HepG2 (cell line): ENCODE data around the gene DUSP7. TPM values are rescaled to one million over a fixed set of nuclear protein-coding genes. Genes with fewer than 3 reads are reported as not detected.

Experiments used
- ARNTL ChIP-seq: sonication (generic); formaldehyde crosslinking; IDR thresholded peaks from 2 replicates; pipeline ENCODE4 v1.4.0; 2020; ENCODE audit warnings: mild to moderate bottlenecking, missing genetic modification reagents
- BRD4 ChIP-seq: sonication (generic); formaldehyde crosslinking; IDR thresholded peaks from 2 replicates; pipeline ENCODE4 v1.4.0; 2020; ENCODE audit warnings: missing genetic modification reagents
- CAMTA2 ChIP-seq: sonication (generic); formaldehyde crosslinking; IDR thresholded peaks from 2 replicates; pipeline ENCODE4 v1.4.0; 2020; ENCODE audit warnings: mild to moderate bottlenecking, missing genetic modification reagents, borderline replicate concordance
- CBX1 ChIP-seq: IDR thresholded peaks from one replicate; pipeline ENCODE4 v1.6.1; 2016; ENCODE audit warnings: antibody characterized with exemption, low read depth
- CBX2 ChIP-seq, 2 experiments: fragments of 200-600 bp in 1 of 2; sonication (generic); formaldehyde crosslinking in 1 of 2; IDR thresholded peaks; 2 replicates each; pipeline versions ENCODE4 v1.7.0 to v1.8.1; 2018 to 2022; ENCODE audit warnings: low read depth in 2 of 2, low read length in 1 of 2, mild to moderate bottlenecking in 1 of 2, missing genetic modification reagents in 1 of 2
- CREB1 ChIP-seq, 2 experiments: fragments of 450-650 bp in 1 of 2; IDR thresholded peaks; 2 replicates each; pipeline ENCODE4 v1.6.1; 2016 to 2017; ENCODE audit warnings: control low read depth in 1 of 2, mild to moderate bottlenecking in 1 of 2, missing compliant biosample characterization in 1 of 2, missing genetic modification characterization in 1 of 2
- KDM5B ChIP-seq: sonication (generic); formaldehyde crosslinking; IDR thresholded peaks from 2 replicates; pipeline ENCODE4 v1.4.0; 2020; ENCODE audit warnings: missing genetic modification reagents, mild to moderate bottlenecking, borderline replicate concordance
- LRRFIP1 ChIP-seq: sonication (generic); formaldehyde crosslinking; conservative IDR thresholded peaks from 2 replicates; pipeline ENCODE4 v1.4.0; 2020; ENCODE audit warnings: missing genetic modification reagents
- polyA plus RNA-seq, 8 experiments: library from polyadenylated mRNA; depleted of rRNA in 3 of 8; stranded (reverse) in 7 of 8; unstranded in 1 of 8; fragments of >200 nt; fragmentation: Illumina TruSeq in 4 of 8; extraction: Trizol in 4 of 8; gene quantifications; 2 replicates each; pipeline versions ENCODE4 v1.2.1 to v1.2.3, GENCODE V29; 2011 to 2016; ENCODE audit warnings: low read depth in 4 of 8, missing spikeins in 1 of 8, mixed read lengths in 1 of 8; ENCODE audit not compliant: insufficient read depth in 1 of 8
- total RNA-seq, 5 experiments: library from RNA; depleted of rRNA; stranded (reverse); fragments of >200 nt; fragmentation: Illumina TruSeq; extraction: Trizol; gene quantifications; 2 replicates each; pipeline ENCODE4 v1.2.3, GENCODE V29; 2016; ENCODE audit warnings: low read depth in 1 of 5
- TF ChIP-seq, protein P1 (sequence below): sonication (generic); formaldehyde crosslinking; IDR thresholded peaks from 2 replicates; pipeline ENCODE4 v1.5.1; 2020; ENCODE audit warnings: mild to moderate bottlenecking, missing genetic modification reagents, borderline replicate concordance
- TF ChIP-seq, protein P2 (sequence below): sonication (generic); formaldehyde crosslinking; IDR thresholded peaks from 2 replicates; pipeline ENCODE4 v1.5.1; 2020; ENCODE audit warnings: mild to moderate bottlenecking, missing genetic modification reagents, moderate library complexity
- TF ChIP-seq, protein P3 (sequence below): sonication (generic); formaldehyde crosslinking; IDR thresholded peaks from 2 replicates; pipeline ENCODE4 v1.4.0; 2020; ENCODE audit warnings: missing genetic modification reagents

DUSP7 gene
- total and polyA plus RNA-seq, 2 of the 13 experiments (the other 11 are each of a cell fraction or from before 2014, with no cell fraction given) = 6.6 to 8.8 TPM

GRCh38 chr3:52056968-52057811 is 819 bp upstream of the DUSP7 start (continued):
- TF ChIP-seq LRRFIP1 (CRISPR knock-in tag) (no peak), CAMTA2 (CRISPR knock-in tag) (no peak), CBX2 (IDR thresholded peaks at IDR 0.05; ENCODE audit: low read depth, low read length) (no peak), CBX2 (CRISPR knock-in tag; IDR thresholded peaks at IDR 0.05; ENCODE audit: low read depth) (no peak), BRD4 (CRISPR knock-in tag) (no peak), KDM5B (no peak), CREB1 (IDR thresholded peaks at IDR 0.05) (peak; percentile 60), CREB1 (CRISPR knock-in tag; IDR thresholded peaks at IDR 0.05) (no peak), ARNTL (CRISPR knock-in tag) (peak; percentile 99), CBX1 (no peak)
- TF ChIP-seq, protein P1, sequence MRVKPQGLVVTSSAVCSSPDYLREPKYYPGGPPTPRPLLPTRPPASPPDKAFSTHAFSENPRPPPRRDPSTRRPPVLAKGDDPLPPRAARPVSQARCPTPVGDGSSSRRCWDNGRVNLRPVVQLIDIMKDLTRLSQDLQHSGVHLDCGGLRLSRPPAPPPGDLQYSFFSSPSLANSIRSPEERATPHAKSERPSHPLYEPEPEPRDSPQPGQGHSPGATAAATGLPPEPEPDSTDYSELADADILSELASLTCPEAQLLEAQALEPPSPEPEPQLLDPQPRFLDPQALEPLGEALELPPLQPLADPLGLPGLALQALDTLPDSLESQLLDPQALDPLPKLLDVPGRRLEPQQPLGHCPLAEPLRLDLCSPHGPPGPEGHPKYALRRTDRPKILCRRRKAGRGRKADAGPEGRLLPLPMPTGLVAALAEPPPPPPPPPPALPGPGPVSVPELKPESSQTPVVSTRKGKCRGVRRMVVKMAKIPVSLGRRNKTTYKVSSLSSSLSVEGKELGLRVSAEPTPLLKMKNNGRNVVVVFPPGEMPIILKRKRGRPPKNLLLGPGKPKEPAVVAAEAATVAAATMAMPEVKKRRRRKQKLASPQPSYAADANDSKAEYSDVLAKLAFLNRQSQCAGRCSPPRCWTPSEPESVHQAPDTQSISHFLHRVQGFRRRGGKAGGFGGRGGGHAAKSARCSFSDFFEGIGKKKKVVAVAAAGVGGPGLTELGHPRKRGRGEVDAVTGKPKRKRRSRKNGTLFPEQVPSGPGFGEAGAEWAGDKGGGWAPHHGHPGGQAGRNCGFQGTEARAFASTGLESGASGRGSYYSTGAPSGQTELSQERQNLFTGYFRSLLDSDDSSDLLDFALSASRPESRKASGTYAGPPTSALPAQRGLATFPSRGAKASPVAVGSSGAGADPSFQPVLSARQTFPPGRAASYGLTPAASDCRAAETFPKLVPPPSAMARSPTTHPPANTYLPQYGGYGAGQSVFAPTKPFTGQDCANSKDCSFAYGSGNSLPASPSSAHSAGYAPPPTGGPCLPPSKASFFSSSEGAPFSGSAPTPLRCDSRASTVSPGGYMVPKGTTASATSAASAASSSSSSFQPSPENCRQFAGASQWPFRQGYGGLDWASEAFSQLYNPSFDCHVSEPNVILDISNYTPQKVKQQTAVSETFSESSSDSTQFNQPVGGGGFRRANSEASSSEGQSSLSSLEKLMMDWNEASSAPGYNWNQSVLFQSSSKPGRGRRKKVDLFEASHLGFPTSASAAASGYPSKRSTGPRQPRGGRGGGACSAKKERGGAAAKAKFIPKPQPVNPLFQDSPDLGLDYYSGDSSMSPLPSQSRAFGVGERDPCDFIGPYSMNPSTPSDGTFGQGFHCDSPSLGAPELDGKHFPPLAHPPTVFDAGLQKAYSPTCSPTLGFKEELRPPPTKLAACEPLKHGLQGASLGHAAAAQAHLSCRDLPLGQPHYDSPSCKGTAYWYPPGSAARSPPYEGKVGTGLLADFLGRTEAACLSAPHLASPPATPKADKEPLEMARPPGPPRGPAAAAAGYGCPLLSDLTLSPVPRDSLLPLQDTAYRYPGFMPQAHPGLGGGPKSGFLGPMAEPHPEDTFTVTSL (CRISPR knock-in tag) = no peak
- TF ChIP-seq, protein P2, sequence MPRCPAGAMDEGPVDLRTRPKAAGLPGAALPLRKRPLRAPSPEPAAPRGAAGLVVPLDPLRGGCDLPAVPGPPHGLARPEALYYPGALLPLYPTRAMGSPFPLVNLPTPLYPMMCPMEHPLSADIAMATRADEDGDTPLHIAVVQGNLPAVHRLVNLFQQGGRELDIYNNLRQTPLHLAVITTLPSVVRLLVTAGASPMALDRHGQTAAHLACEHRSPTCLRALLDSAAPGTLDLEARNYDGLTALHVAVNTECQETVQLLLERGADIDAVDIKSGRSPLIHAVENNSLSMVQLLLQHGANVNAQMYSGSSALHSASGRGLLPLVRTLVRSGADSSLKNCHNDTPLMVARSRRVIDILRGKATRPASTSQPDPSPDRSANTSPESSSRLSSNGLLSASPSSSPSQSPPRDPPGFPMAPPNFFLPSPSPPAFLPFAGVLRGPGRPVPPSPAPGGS (CRISPR knock-in tag) = no peak
- TF ChIP-seq, protein P3, sequence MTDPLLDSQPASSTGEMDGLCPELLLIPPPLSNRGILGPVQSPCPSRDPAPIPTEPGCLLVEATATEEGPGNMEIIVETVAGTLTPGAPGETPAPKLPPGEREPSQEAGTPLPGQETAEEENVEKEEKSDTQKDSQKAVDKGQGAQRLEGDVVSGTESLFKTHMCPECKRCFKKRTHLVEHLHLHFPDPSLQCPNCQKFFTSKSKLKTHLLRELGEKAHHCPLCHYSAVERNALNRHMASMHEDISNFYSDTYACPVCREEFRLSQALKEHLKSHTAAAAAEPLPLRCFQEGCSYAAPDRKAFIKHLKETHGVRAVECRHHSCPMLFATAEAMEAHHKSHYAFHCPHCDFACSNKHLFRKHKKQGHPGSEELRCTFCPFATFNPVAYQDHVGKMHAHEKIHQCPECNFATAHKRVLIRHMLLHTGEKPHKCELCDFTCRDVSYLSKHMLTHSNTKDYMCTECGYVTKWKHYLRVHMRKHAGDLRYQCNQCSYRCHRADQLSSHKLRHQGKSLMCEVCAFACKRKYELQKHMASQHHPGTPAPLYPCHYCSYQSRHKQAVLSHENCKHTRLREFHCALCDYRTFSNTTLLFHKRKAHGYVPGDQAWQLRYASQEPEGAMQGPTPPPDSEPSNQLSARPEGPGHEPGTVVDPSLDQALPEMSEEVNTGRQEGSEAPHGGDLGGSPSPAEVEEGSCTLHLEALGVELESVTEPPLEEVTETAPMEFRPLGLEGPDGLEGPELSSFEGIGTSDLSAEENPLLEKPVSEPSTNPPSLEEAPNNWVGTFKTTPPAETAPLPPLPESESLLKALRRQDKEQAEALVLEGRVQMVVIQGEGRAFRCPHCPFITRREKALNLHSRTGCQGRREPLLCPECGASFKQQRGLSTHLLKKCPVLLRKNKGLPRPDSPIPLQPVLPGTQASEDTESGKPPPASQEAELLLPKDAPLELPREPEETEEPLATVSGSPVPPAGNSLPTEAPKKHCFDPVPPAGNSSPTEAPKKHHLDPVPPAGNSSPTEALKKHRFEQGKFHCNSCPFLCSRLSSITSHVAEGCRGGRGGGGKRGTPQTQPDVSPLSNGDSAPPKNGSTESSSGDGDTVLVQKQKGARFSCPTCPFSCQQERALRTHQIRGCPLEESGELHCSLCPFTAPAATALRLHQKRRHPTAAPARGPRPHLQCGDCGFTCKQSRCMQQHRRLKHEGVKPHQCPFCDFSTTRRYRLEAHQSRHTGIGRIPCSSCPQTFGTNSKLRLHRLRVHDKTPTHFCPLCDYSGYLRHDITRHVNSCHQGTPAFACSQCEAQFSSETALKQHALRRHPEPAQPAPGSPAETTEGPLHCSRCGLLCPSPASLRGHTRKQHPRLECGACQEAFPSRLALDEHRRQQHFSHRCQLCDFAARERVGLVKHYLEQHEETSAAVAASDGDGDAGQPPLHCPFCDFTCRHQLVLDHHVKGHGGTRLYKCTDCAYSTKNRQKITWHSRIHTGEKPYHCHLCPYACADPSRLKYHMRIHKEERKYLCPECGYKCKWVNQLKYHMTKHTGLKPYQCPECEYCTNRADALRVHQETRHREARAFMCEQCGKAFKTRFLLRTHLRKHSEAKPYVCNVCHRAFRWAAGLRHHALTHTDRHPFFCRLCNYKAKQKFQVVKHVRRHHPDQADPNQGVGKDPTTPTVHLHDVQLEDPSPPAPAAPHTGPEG = peak; percentile 38; the same call in 1 of the 2 replicates
